Cardiac fibroblast (primary cell): ENCODE data around the gene TRIM40.

Source experiments
- DNase-seq, 2 donors: peaks; one replicate each; pipeline versions ENCODE4 v3.0.0 to v3.0.0-alpha.2; 2010; ENCODE audit warnings: low read depth in 2 of 2
- H3K4me3 ChIP-seq, 2 donors: replicated peaks in 1 of 2; 1 replicate in 1 of 2; 2 replicates in 1 of 2; pipeline ENCODE4 v1.5.1; 2011; ENCODE audit warnings: low read depth in 2 of 2, low read length in 2 of 2, mild to moderate bottlenecking in 2 of 2, moderate library complexity in 1 of 2
- CTCF ChIP-seq: IDR thresholded peaks from one replicate; pipeline ENCODE4 v1.5.1; 2011; ENCODE audit warnings: low read depth, mild to moderate bottlenecking, low read length, inconsistent platforms

TRIM40 gene

GRCh38 chr6:30175765-30176164 lies 39.8 kb downstream of the TRIM40 start:
- no peak for DNase-seq
- TF ChIP-seq CTCF: no peak
- no peak overlapping the region for H3K4me3 ChIP-seq

- no peak for DNase-seq
- no peak overlapping the region for H3K4me3 ChIP-seq
- TF ChIP-seq CTCF: no peak
These were observed 42.9 kb downstream of the TRIM40 start for GRCh38 chr6:30178837-30179236.

- H3K4me3 ChIP-seq: no peak overlapping the region
- no peak for DNase-seq
- no peak for TF ChIP-seq CTCF
These were observed 44.2 kb downstream of the TRIM40 start for GRCh38 chr6:30180145-30180544.

GRCh38 chr6:30184417-30185031 lies 48.6 kb downstream of the TRIM40 start:
- no peak for DNase-seq
- no peak for TF ChIP-seq CTCF
- no peak overlapping the region for H3K4me3 ChIP-seq

- TF ChIP-seq CTCF: no peak
- H3K4me3 ChIP-seq: no peak overlapping the region
- DNase-seq: no peak
These were observed 50.0 kb downstream of the TRIM40 start for GRCh38 chr6:30185846-30186484.

GRCh38 chr6:30188541-30188940 lies 52.6 kb downstream of the TRIM40 start:
- DNase-seq: no peak
- H3K4me3 ChIP-seq: no peak overlapping the region

More at GRCh38 chr6:30188541-30188940, 52.6 kb downstream of the TRIM40 start:
- no peak for TF ChIP-seq CTCF
